HAP-1 (cell line): ENCODE measurements around the gene MADCAM1.

Experiments used
- DNase-seq, 2 experiments: peaks; one replicate each; pipeline ENCODE4 v3.0.0-alpha.2; 2016 to 2020; ENCODE audit warnings: low spot score in 2 of 2
- H3K27me3 ChIP-seq: fragments of 250-450 bp; sonication (Bioruptor Pico); 2 replicates; pipeline ENCODE4 v1.5.1; 2020; ENCODE audit warnings: low read depth, mild to moderate bottlenecking, moderate library complexity
- H3K36me3 ChIP-seq: fragments of 250-450 bp; sonication (Bioruptor Pico); replicated peaks from 2 replicates; pipeline ENCODE4 v1.5.1; 2020; ENCODE audit warnings: mild to moderate bottlenecking
- H3K4me1 ChIP-seq: fragments of 250-450 bp; sonication (Bioruptor Pico); 2 replicates; pipeline ENCODE4 v1.5.1; 2020; ENCODE audit warnings: mild to moderate bottlenecking
- H3K4me3 ChIP-seq: fragments of 250-450 bp; sonication (Bioruptor Pico); 2 replicates; pipeline ENCODE4 v1.5.1; 2020; ENCODE audit warnings: mild to moderate bottlenecking, moderate library complexity
- H3K9me3 ChIP-seq: fragments of 250-450 bp; sonication (Bioruptor Pico); 2 replicates; pipeline ENCODE4 v1.5.1; 2020; ENCODE audit warnings: mild to moderate bottlenecking, moderate library complexity
- in situ Hi-C: fragments of 300-500 bp; cut with MboI; formaldehyde crosslinking; loops from 3 replicates; pipeline ENCODE4 v1.14.3; 2020; ENCODE audit warnings: low sequenced_read_pairs, inconsistent platforms, mixed read lengths

Gene MADCAM1

GRCh38 chr19:531753-532560 lies 35.7 kb downstream of the MADCAM1 start, which contains the start of gene CDC34:
Gene CDC34 (plus strand): TSS chr19:531760. CDS start chr19:531932, 172 bp downstream.
- H3K27me3 ChIP-seq, result no peaks in the 10 kb centered on the region
- peaks cover 9% of the 10 kb centered on the region for H3K4me1 ChIP-seq
- DNase-seq, result no peak
- in situ Hi-C loops, result no loop called here
- H3K36me3 ChIP-seq, result peaks cover 31% of the 10 kb centered on the region
- H3K9me3 ChIP-seq, result no peaks in the 10 kb centered on the region
- H3K4me3 ChIP-seq, result peak within 1 kb of the TSS; percentile 96

GRCh38 chr19:532561-533363 lies 36.5 kb downstream of the MADCAM1 start:
- H3K27me3 ChIP-seq, result no peaks in the 10 kb centered on the region
- in situ Hi-C loops, result no loop called here

GRCh38 chr19:533364-534058 lies 37.2 kb downstream of the MADCAM1 start:
- H3K36me3 ChIP-seq, result peaks cover 38% of the 10 kb centered on the region
- DNase-seq, result no peak
- no peaks in the 10 kb centered on the region for H3K27me3 ChIP-seq
- peak overlapping the region; percentile 96 for H3K4me3 ChIP-seq
- peaks cover 9% of the 10 kb centered on the region for H3K4me1 ChIP-seq
- no peaks in the 10 kb centered on the region for H3K9me3 ChIP-seq
- in situ Hi-C loops, result no loop called here

More at GRCh38 chr19:532561-533363, 36.5 kb downstream of the MADCAM1 start:
- Histone ChIP-seq H3K4me1 (peaks cover 9% of the 10 kb centered on the region), H3K36me3 (peaks cover 34% of the 10 kb centered on the region), H3K4me3 (peak overlapping the region; percentile 96), H3K9me3 (no peaks in the 10 kb centered on the region)
- peak; percentile 46 to 67 for DNase-seq

- Histone ChIP-seq H3K4me1 (peaks cover 9% of the 10 kb centered on the region), H3K4me3 (no peak overlapping the region; the same call in 1 of the 2 replicates), H3K27me3 (no peaks in the 10 kb centered on the region), H3K36me3 (peaks cover 40% of the 10 kb centered on the region), H3K9me3 (no peaks in the 10 kb centered on the region)
- no peak for DNase-seq
- in situ Hi-C loops, result no loop called here
Observed at GRCh38 chr19:534088-534487, 37.8 kb downstream of the MADCAM1 start.

- Histone ChIP-seq H3K4me1 (peaks cover 9% of the 10 kb centered on the region), H3K27me3 (no peaks in the 10 kb centered on the region), H3K36me3 (peaks cover 43% of the 10 kb centered on the region), H3K4me3 (no peak overlapping the region), H3K9me3 (no peaks in the 10 kb centered on the region)
- DNase-seq, result no peak
- in situ Hi-C loops, result no loop called here
Observed at GRCh38 chr19:535017-535835, 38.9 kb downstream of the MADCAM1 start.

GRCh38 chr19:536031-536880 lies 40.0 kb downstream of the MADCAM1 start:
- in situ Hi-C loops, result no loop called here
- H3K4me3 ChIP-seq, result no peak overlapping the region
- H3K36me3 ChIP-seq, result peaks cover 48% of the 10 kb centered on the region
- no peak for DNase-seq
- no peaks in the 10 kb centered on the region for H3K27me3 ChIP-seq
- peaks cover 9% of the 10 kb centered on the region for H3K4me1 ChIP-seq
- H3K9me3 ChIP-seq, result no peaks in the 10 kb centered on the region

- peaks cover 51% of the 10 kb centered on the region for H3K36me3 ChIP-seq
- in situ Hi-C loops, result no loop called here
- no peaks in the 10 kb centered on the region for H3K27me3 ChIP-seq
- H3K4me1 ChIP-seq, result peaks cover 9% of the 10 kb centered on the region
- H3K9me3 ChIP-seq, result no peaks in the 10 kb centered on the region
- H3K4me3 ChIP-seq, result no peak overlapping the region
- no peak for DNase-seq
Observed at GRCh38 chr19:536881-537404, 40.7 kb downstream of the MADCAM1 start.

- Histone ChIP-seq H3K27me3 (no peaks in the 10 kb centered on the region), H3K9me3 (no peaks in the 10 kb centered on the region), H3K4me1 (peaks cover under 1% of the 10 kb centered on the region; the same call in 1 of the 2 replicates), H3K36me3 (peaks cover 46% of the 10 kb centered on the region), H3K4me3 (no peak overlapping the region)
- in situ Hi-C loops, result no loop called here
- DNase-seq, result no peak
Observed at GRCh38 chr19:538641-539428, 42.5 kb downstream of the MADCAM1 start.

GRCh38 chr19:539429-540030 lies 43.2 kb downstream of the MADCAM1 start:
- Histone ChIP-seq H3K9me3 (no peaks in the 10 kb centered on the region), H3K36me3 (peaks cover 44% of the 10 kb centered on the region), H3K4me3 (no peak overlapping the region), H3K4me1 (no peaks in the 10 kb centered on the region), H3K27me3 (no peaks in the 10 kb centered on the region)
- in situ Hi-C loops, result no loop called here
- no peak for DNase-seq

- Histone ChIP-seq H3K36me3 (peaks cover 35% of the 10 kb centered on the region), H3K9me3 (no peaks in the 10 kb centered on the region), H3K4me1 (no peaks in the 10 kb centered on the region), H3K27me3 (no peaks in the 10 kb centered on the region; the same call in 1 of the 2 replicates), H3K4me3 (no peak overlapping the region)
- DNase-seq, result no peak
- in situ Hi-C loops, result no loop called here
Observed at GRCh38 chr19:540867-541637, 44.8 kb downstream of the MADCAM1 start.

GRCh38 chr19:541699-542098 lies 45.4 kb downstream of the MADCAM1 start:
- Histone ChIP-seq H3K9me3 (no peaks in the 10 kb centered on the region), H3K4me3 (no peak overlapping the region), H3K4me1 (no peaks in the 10 kb centered on the region), H3K27me3 (no peaks in the 10 kb centered on the region; the same call in 1 of the 2 replicates), H3K36me3 (peaks cover 29% of the 10 kb centered on the region)
- in situ Hi-C loops, result no loop called here
- no peak for DNase-seq
